GM19043 (cell line): ENCODE results near the gene CPNE5.

Source experiments
- ATAC-seq: cut with Tn5 transposase; IDR thresholded peaks from one replicate; pipeline ENCODE4 v1.9.1; 2021; ENCODE audit warnings: low read depth; ENCODE audit not compliant: unreplicated experiment

CPNE5 gene

DNA sequence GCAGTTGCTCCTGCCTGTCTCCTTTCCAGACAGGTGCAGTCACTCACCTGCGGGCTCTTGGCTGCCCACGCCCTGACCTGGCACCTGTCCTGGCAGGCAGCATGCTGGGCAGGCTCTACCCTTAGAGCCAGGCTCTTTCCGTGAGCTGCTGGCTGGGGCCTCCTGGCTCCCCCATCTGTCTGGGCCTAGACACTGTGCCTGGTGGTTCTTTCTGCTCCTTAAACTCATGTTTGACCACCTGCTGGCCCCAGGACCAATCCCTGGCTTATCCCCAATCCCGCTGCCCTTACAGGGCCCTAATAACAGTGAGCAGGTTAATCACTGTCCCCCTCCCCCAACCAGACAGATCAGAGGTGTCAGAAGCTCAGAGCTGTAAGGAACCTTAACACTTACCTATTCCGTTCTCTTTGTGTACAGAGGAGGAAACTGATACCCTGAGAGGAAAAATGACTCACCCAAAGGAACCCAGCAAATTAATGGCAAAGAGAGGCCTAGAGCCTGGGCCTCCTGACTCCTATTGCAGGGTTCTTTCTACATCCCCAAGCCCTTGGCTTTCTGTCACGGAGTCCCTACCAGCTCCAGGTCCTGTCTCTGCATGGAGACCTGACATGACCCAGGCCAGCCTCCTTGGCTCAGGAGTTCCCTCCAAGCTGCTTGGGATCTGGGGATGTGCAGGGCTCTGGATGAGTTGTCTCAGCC lies 86.9 kb downstream of the CPNE5 start:
- no peak for ATAC-seq

DNA sequence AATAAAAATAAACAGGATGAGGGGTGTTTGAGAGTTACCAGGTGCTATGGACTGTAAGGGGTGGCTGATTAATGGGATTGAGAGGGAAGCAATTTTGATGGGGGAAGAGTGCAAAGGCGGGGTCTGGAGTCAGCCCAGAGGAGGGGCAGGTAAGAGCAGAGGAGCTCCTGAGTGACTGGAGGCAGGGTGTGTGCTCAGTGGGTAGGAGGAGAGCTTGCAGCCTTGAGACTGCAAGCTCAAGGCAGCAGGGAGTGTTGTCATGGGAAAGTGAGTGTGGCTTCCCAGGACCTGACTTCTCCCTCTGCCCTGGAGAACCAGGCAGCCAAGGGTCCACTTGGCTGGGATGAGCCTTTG lies 87.4 kb downstream of the CPNE5 start:
- no peak for ATAC-seq

DNA sequence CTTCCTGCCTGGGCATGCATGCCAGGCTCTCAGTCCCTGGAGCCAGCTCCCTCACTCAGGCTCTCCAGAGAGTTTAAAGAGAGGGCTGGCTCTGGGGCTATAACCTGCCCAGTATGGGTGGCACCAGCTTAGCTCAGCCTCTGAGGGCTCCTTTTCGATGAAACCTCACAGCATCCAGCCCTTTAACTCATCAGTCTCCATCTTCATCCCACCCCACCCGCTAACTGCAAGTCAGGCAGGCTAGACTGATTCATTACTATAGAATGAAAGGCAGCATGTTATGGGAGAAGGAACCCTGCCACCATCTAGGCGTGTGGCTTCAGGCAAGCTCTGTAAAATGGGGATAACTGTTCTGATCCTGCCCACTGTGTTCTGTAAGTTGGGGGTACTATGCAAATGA lies 88.2 kb downstream of the CPNE5 start:
- no peak for ATAC-seq

DNA sequence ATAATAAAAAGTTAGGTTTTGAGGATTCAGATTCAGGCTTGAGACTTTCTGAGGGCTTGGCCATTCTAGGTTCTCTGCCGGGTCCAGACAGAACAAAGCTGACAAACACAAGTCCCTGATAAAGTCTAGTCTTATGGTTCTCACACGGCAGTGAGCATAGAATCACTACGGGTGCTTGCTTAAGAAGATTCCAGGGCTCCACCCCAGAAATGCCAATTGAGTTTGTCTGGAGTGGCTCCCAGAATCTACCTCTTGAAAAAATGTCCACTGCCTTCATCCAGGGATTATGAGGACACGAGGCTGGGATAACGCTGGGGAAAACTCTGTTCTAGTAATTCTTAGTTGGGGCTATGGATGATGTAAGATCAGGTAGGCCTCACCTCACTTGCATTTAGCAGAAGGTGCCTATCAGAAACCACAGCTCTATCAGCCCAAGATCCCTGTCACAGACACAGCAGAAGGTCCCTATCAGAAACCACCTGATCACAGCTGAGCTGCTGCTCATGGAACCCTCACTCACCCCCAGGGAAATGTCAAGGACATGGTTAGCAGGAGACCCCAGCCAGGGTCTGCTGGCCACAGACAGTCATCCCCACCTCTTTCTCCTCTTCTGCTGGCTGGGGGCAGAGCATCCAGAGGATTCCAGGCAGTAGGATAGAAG lies 89.3 kb downstream of the CPNE5 start:
- ATAC-seq: no peak

GRCh38 chr6:36746251-36746650 lies 93.0 kb downstream of the CPNE5 start:
- ATAC-seq: no peak

DNA sequence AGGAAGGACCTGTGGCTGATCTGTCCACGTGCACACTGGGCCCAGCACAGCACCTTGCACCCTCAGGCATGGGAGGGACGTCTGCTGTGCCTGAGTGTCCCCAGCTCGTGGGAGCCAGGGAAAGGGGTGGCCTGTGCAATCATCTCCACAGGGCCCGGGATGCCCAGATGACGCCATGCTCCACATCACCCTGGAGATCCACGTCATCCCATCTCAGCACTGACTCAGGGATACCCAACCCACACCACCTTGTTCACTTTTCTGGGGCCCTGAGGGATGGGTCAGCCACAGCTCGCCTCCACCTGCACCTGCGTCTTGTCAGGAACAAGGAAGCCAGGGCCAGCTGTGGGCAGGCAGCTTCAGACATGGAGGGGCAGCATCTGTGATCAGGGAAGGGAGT lies 93.4 kb downstream of the CPNE5 start:
- no peak for ATAC-seq

GRCh38 chr6:36745283-36745682 lies 94.0 kb downstream of the CPNE5 start:
- ATAC-seq: no peak

DNA sequence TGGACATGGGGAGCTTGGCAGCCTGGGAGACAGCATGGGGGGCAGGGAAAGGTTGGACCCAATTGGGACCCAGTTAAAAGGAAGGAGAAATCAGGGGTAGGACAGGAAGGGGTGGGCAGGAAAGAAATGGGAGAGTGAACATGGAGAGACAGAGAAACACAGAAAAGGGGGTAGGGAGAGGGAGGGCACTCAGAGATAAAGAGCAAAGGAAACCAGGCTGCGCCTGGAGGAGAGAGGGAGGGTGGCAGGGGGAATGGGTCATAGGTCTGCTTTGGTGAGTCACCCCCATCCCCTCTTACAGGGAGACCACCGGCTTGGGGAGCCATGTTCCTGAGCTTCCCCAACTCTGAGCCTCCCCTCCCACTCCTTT lies 95.0 kb downstream of the CPNE5 start:
- ATAC-seq: no peak

GRCh38 chr6:36743538-36744303 lies 95.5 kb downstream of the CPNE5 start:
- ATAC-seq: no peak

- ATAC-seq: no peak
These were observed 96.2 kb downstream of the CPNE5 start for GRCh38 chr6:36743032-36743431.

- ATAC-seq: no peak
These were observed 97.1 kb downstream of the CPNE5 start for GRCh38 chr6:36742146-36742545.

GRCh38 chr6:36740818-36741179 lies 98.4 kb downstream of the CPNE5 start:
- no peak for ATAC-seq

DNA sequence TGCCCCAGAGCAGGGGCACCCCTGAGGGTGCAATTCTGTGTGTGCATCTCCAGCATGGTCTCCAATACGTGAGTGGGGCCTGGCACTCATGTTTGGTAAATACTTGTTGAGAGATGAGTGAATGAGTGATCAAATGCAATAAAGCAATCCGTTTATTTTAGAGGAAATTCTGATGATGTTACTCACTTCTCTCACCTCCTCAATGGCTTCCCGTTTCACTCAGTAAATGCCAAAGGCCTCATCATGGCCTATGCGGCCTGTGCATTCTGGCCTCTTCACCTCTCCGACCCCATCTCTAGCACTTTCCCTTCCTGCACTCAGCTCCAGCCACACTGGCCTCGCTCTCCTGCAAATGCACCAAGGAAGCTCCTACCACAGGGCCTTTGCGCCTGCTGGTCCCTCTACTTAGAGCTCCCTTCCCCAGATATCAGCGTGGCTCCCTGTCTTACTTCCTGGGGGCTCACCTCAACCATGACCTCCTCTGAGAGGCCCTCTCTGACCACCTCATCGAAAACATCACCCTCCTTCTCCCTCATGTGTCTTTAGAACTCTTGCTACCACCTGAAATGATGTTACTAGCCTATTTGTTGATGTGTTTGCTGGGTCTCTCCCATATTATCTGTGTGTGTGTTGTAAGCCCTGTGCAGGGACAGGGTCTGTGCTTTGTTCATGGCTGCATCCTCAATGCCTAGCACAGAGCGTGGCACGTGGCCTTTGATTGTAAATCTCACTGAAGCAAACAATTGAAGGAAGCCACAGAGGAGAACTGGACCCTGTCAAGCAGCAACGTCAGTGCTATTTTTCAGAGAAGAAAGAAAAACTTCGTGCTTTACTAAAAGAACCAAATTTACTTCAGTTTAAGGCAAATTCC lies 99.1 kb downstream of the CPNE5 start:
- ATAC-seq: no peak

GRCh38 chr6:36738108-36738507 lies 101.1 kb downstream of the CPNE5 start:
- ATAC-seq: no peak

DNA sequence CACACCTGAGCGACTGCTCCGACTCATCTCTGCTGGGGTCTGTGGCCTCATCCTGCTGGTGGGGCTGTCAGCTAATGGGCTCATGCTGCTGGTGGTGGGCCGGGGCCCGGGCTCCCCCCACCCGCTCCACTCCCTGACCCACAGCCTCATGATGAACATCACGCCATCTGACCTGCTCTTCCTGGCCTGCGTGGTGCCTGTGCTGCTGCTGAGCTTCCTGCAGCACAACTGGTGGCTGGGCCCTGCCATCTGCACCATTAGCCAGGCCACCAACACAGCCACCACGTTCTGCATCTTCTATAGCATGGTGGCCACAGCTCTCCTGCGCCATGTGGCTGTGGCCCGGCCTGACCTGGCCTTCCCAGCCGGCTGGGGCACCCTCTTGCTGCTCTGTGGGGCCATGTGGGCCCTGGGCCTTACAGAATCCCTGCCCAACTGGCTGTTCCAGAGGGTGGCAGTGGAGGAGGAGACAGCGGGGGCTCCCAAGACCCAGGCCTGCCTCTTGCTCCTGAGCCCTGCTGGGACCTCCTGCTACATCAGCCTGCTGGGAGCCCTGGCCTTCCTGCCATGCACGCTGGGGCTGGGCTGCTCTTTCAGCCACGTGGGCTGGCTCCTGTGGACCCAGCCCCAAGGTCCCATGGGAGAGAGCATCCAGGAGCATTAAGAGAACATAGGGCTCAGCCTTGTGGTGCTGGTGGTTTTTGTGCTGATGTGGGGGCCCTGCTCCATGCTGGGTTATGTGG lies 102.0 kb downstream of the CPNE5 start:
- ATAC-seq: no peak

GRCh38 chr6:36735110-36736071 lies 103.9 kb downstream of the CPNE5 start:
- ATAC-seq: no peak

DNA sequence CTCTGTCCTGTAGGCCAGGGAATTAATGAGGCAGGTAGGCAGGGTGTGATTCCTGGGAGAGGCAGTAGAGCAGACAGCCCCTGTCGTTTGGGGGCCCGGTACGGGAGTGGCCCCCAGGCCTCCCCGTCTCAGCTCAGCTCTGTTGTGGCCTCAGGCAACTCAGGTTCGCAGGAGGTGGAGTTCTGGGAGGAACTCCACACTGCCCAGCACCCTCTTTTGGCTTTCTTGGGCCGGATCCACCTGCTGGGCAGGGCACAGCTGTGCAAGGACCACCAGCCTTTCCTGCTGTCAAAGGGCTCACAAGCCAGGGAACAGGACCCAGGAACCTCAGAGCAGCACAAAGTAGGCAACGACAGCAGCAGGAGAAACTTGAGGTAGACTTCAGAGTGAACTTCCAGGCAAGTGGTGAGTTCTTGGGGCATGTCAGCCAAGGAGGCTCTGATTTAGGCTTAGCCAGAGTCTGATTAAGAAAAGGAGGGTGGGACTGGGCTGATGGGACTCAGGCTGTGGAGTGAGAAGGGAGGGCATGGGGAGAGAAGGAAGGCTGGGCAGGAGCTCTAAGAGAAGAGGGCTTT lies 104.7 kb downstream of the CPNE5 start:
- ATAC-seq: no peak

DNA sequence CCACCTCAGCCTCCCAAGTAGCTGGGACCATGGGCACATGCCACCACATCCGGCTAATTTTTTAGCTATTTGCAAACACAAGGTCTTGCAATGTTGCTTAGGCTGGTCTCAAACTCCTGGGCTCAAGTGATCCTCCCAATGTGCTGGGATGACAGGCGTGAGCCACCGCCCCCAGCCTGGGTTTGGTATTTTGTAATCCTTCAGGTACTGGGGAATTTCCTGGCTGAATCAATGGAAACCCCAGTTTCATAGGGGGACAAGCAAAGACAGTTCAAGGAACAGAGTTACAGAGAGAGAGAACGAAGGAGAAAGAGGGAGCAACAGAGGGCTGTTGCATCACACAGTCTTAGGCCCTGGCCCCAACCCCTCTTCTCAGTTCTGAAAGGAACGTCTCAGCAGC lies 105.9 kb downstream of the CPNE5 start:
- ATAC-seq: no peak
